Heart left ventricle (tissue), 16 donors: ENCODE measurements around the gene TLK1. TPM values are rescaled to one million over a fixed set of nuclear protein-coding genes. Genes with fewer than 3 reads are reported as not detected.

ENCODE experiments used
- ATAC-seq, 4 donors: fragments of 200-7000 bp; cut with Tn5 transposase; one replicate each; pipeline ENCODE4 v1.9.1; 2020 to 2022; ENCODE audit warnings: moderate library complexity in 4 of 4, mild to moderate bottlenecking in 3 of 4, moderate number of reproducible peaks in 1 of 4
- DNase-seq, 5 donors: peaks; one replicate each; pipeline ENCODE4 v3.0.0-alpha.2; 2020
- H3K27ac ChIP-seq, 12 donors: fragments of 200-600 bp; sonication (generic) in 4 of 12; one replicate each; pipeline versions ENCODE4 v1.5.0 to v1.8.0; 2016 to 2022; ENCODE audit warnings: mild to moderate bottlenecking in 2 of 12
- H3K27me3 ChIP-seq, 9 donors: fragments of 200-600 bp; sonication (generic) in 2 of 9; one replicate each; pipeline versions ENCODE4 v1.5.1 to v1.8.0; 2016 to 2022; ENCODE audit warnings: mild to moderate bottlenecking in 3 of 9
- H3K36me3 ChIP-seq, 9 donors: fragments of 200-600 bp; sonication (generic) in 2 of 9; one replicate each; pipeline versions ENCODE4 v1.5.0 to v1.8.0; 2018 to 2022; ENCODE audit warnings: mild to moderate bottlenecking in 2 of 9
- H3K4me1 ChIP-seq, 12 donors: fragments of 200-600 bp; sonication (generic) in 4 of 12; one replicate each; pipeline versions ENCODE4 v1.5.0 to v1.8.0; 2016 to 2022; ENCODE audit warnings: mild to moderate bottlenecking in 3 of 12
- H3K4me3 ChIP-seq, 12 donors: fragments of 200-600 bp; sonication (generic) in 4 of 12; one replicate each; pipeline versions ENCODE4 v1.5.0 to v1.8.0; 2017 to 2022; ENCODE audit warnings: mild to moderate bottlenecking in 9 of 12, moderate library complexity in 4 of 12
- H3K9me3 ChIP-seq, 12 donors: fragments of 200-600 bp; sonication (generic) in 4 of 12; one replicate each; pipeline versions ENCODE4 v1.5.0 to v1.8.0; 2016 to 2022; ENCODE audit warnings: mild to moderate bottlenecking in 1 of 12
- CTCF ChIP-seq, 12 donors: fragments of 200-600 bp; sonication (generic) in 4 of 12; IDR thresholded peaks; one replicate each; pipeline versions ENCODE4 v1.5.0 to v1.8.0; 2018 to 2022; ENCODE audit warnings: antibody characterized with exemption in 12 of 12, mild to moderate bottlenecking in 5 of 12
- POLR2A ChIP-seq, 2 donors: fragments of 450-650 bp; IDR thresholded peaks; one replicate each; pipeline ENCODE4 v1.6.1; 2017; ENCODE audit warnings: antibody characterized with exemption in 2 of 2, mild to moderate bottlenecking in 2 of 2, moderate library complexity in 2 of 2
- WGBS, 4 donors: extraction: QIAGEN DNeasy Blood & Tissue Kit in 2 of 4; methylation state at CpG; one replicate each; pipeline versions ENCODE4 v1.1.5 to v1.1.7; 2013 to 2018; 5-methylcytosine and 5-hydroxymethylcytosine counted together
- intact Hi-C, 10 donors: fragments of 100-400 bp; cut with DNase I; formaldehyde crosslinking; loops; one replicate each; pipeline versions ENCODE4 v1.11.1 to v1.14.2; 2022
- polyA plus RNA-seq, 2 donors: library from polyadenylated mRNA; stranded (reverse); fragments of 200-250 nt; gene quantifications; one replicate each; pipeline ENCODE4 v1.2.3, GENCODE V29; 2013
- total RNA-seq, 9 donors: library from RNA; depleted of rRNA in 2 of 9; stranded (reverse); fragments of >200 nt in 2 of 9; fragmentation: NEBNext Ultra II Directional in 3 of 9; extraction: Animal tissue kit (Norgen Biotek cat#: 25700) in 3 of 9; gene quantifications; one replicate each; pipeline versions ENCODE4 v1.1.0 to v1.2.4, GENCODE V29; 2016 to 2023
- donor health status: ischemic (EF 13 %, LVEDD 7.1; RV severe dilation, severe dysfunction).
- donor health status: healthy with polysubstance abuse.
- donor health status: DM: no; HTN: yes; CAD: no.
- donor health status: DM: no; HTN: no; CAD: no.
- donor health status: ischemic (EF 25% LVEDD 6.9; RV normal size, moderate dysfunction).
- donor health status: ischemic (EF 25% LVEDD 5.7; RV mildly dilated, moderate dysfunction).
- donor health status: healthy.
- donor health status: DM: yes; HTN: yes; CAD: no.
- donor health status: ischemic (EF 35%, LVEDD 5.7; RV mildly dilated, moderate dysfunction).
- donor health status: nonischemic (EF 11% LVEDD 7.7; RV severe dilation, severe dysfunction).
- donor health status: DM: yes; HTN: yes; CAD: no.
- donor health status: PGD.
- donor health status: ischemic (EF 29% LVEDD 5.4; RV normal size, mild dysfunction).
- donor health status: nonischemic (EF 23%, LVEDD 6.1; RV moderate dilation, normal function).

The TLK1 gene
- total and polyA plus RNA-seq, 11 donors: 7.2 to 41.4 (median 26.8) TPM

- Histone ChIP-seq H3K9me3 (no peaks in the 10 kb centered on the region), H3K4me1 (peaks cover 0 to 43% (median 14%) of the 10 kb centered on the region in 12 donors), H3K27me3 (no peaks in the 10 kb centered on the region), H3K36me3 (no peaks in the 10 kb centered on the region), H3K27ac (no peak overlapping the region), H3K4me3 (no peak overlapping the region)
- 77 to 92% (median 88%) methylated on average over 5 of the region's 5 CpGs for WGBS, 4 donors
- intact Hi-C loops: no loop called here
- no peak for TF ChIP-seq POLR2A (IDR thresholded peaks at IDR 0.05)
- TF ChIP-seq CTCF (IDR thresholded peaks at IDR 0.05): no peak
- no peak for ATAC-seq
- no peak for DNase-seq
Observed at GRCh38 chr2:171132086-171132485, 28.6 kb downstream of the TLK1 start.

GRCh38 chr2:171128461-171128860 is 32.2 kb downstream of the TLK1 start:
- intact Hi-C loops: no loop called here
- 79 to 89% (median 86%) methylated on average over 1 of the region's 1 CpG for WGBS, 4 donors
- H3K36me3 ChIP-seq: no peaks in the 10 kb centered on the region
- H3K4me3 ChIP-seq: no peak overlapping the region
- DNase-seq: no peak
- no peaks in the 10 kb centered on the region for H3K9me3 ChIP-seq
- ATAC-seq: no peak
- no peak for TF ChIP-seq POLR2A (IDR thresholded peaks at IDR 0.05)
- no peak for TF ChIP-seq CTCF (IDR thresholded peaks at IDR 0.05)
- no peaks in the 10 kb centered on the region for H3K27me3 ChIP-seq
- H3K27ac ChIP-seq: no peak overlapping the region
- H3K4me1 ChIP-seq: peaks cover 0 to 25% (median 14%) of the 10 kb centered on the region in 12 donors

- TF ChIP-seq CTCF (IDR thresholded peaks at IDR 0.05): no peak
- no peak for TF ChIP-seq POLR2A (IDR thresholded peaks at IDR 0.05)
- Histone ChIP-seq H3K9me3 (no peaks in the 10 kb centered on the region), H3K36me3 (no peaks in the 10 kb centered on the region), H3K4me1 (peaks cover 0 to 20% (median 5%) of the 10 kb centered on the region in 12 donors), H3K27me3 (no peaks in the 10 kb centered on the region), H3K4me3 (no peak overlapping the region), H3K27ac (no peak overlapping the region)
- ATAC-seq (no peak), DNase-seq (no peak)
- intact Hi-C loops: no loop called here
- 51 to 63% (median 59%) methylated on average over 4 of the region's 4 CpGs for WGBS, 4 donors
Observed at GRCh38 chr2:171124541-171124940, 36.2 kb downstream of the TLK1 start.

GRCh38 chr2:171109571-171109970 is 51.1 kb downstream of the TLK1 start:
- TF ChIP-seq POLR2A (IDR thresholded peaks at IDR 0.05) (no peak), CTCF (IDR thresholded peaks at IDR 0.05) (no peak)
- Histone ChIP-seq H3K27ac (no peak overlapping the region), H3K36me3 (peaks cover 0 to 1% (median 0%) of the 10 kb centered on the region in 9 donors), H3K9me3 (peaks cover 0 to 4% (median 0%) of the 10 kb centered on the region in 12 donors), H3K27me3 (no peaks in the 10 kb centered on the region), H3K4me3 (no peak overlapping the region), H3K4me1 (peaks cover 0 to 4% (median 0%) of the 10 kb centered on the region in 12 donors)
- ATAC-seq: no peak
- no peak for DNase-seq
- intact Hi-C loops: no loop called here
